GM18502 (cell line): ENCODE results near the gene LGALSL.
A peak's percentile ranks its signal among the peaks of the same experiment; 100 is the strongest.

Experiments used
- ATAC-seq: cut with Tn5 transposase; IDR thresholded peaks from one replicate; pipeline ENCODE4 v1.9.1; 2021; ENCODE audit warnings: mild to moderate bottlenecking; ENCODE audit not compliant: unreplicated experiment, poor library complexity

LGALSL gene

DNA sequence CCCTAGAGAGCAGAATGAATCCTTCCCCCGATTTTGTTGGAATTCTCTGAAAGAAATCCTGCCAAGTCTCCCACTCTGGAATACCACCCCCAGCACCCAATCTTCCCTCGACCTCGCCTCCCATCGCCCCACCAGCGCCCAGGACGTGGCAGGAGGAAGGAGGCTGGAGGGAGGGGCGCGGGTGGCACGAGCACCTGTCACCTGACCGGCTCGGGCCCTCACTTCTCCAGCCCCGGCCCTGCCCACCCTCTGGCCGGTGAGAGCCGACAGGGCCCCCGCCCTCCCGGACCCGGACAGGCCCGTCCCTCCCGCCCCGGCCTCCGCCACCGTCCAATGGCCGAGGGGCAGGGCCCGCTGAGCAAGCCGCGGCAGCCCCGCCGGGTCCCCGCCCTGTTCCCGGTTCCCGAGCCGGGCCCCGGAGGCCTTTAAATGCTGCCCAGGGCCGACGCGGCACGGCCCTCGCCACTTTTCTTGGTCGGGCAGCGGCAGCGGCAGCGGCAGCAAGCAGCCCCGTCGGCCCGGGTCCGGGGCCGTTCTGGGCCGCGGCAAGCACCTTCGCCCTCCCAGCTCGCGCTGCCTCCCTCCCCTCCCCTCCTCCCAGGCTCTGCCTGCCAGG lies at the start of gene LGALSL:
Gene LGALSL (plus strand): TSS at position 393 of the 616 bp plus-strand sequence. CDS start 384 bp downstream, outside the sequence.
- ATAC-seq: peak; percentile 72

- ATAC-seq: no peak
Measured at GRCh38 chr2:64404743-64405142, 49.2 kb upstream of the LGALSL start.

- no peak for ATAC-seq
Measured at GRCh38 chr2:64405581-64406406, 48.2 kb upstream of the LGALSL start.

DNA sequence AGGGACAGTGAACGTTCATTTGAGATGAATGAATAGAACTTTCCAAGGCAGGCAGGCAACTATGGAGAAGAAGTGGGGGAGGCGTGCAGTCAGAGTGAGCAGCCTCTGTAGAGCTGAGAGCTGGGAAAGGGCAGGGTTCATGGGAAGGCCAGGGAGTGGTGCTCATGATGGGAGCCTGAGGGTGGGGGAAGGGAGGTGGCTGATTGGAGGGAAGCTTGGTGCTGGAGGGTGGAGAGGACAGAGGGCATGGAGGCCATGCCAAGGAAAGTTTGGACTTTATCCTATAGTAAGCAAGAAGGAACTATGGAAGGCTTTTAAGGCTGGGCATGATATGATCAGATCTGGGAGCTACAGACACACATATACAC lies 47.6 kb upstream of the LGALSL start:
- ATAC-seq: no peak

GRCh38 chr2:64408031-64408430 lies 45.9 kb upstream of the LGALSL start:
- no peak for ATAC-seq

DNA sequence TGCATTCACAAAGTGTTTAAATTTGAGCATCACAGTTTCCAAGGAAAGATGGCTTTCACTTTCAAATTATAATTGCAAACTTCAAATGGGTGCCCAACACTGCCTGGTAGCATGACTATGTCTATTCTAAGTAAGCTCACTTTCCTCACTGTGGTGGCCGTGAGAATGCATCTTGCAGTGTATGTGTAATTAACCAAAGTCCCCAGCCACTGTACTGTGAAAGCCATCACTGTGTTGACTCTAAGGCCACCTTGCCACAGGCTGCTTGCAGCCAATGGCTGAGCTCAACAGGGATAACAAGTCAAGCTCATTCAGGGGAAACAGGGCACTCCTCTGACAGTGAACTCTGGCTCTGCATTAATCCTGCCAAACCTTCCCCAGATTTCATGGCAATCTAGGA lies 43.3 kb upstream of the LGALSL start:
- ATAC-seq: no peak

- no peak for ATAC-seq
Measured at GRCh38 chr2:64412671-64413070, 41.3 kb upstream of the LGALSL start.

GRCh38 chr2:64414736-64415435 lies 39.1 kb upstream of the LGALSL start:
- no peak for ATAC-seq

GRCh38 chr2:64417624-64418023 lies 36.3 kb upstream of the LGALSL start:
- ATAC-seq: no peak

GRCh38 chr2:64419596-64420165 lies 34.3 kb upstream of the LGALSL start:
- ATAC-seq: no peak

- no peak for ATAC-seq
Measured at GRCh38 chr2:64420677-64421076, 33.3 kb upstream of the LGALSL start.

- no peak for ATAC-seq
Measured at GRCh38 chr2:64421201-64421600, 32.8 kb upstream of the LGALSL start.

DNA sequence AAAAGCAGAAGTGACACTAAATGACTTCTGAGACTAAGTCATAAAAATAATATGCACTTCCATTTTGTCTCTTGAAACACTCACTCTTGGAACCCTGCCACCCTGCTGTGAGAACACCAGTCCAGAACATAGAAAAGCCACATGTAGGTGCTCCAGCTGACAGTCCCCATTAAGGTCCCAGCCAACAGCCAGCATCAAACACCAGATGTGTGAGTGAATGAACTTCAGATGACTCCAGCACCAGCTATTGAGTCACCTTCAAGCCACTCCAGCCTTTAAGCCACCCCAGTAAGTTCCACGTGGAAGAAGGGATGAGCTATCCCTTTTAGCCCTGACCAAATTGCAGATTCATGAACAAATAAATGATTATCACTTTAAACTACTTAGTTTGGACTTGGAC lies 31.5 kb upstream of the LGALSL start:
- no peak for ATAC-seq

DNA sequence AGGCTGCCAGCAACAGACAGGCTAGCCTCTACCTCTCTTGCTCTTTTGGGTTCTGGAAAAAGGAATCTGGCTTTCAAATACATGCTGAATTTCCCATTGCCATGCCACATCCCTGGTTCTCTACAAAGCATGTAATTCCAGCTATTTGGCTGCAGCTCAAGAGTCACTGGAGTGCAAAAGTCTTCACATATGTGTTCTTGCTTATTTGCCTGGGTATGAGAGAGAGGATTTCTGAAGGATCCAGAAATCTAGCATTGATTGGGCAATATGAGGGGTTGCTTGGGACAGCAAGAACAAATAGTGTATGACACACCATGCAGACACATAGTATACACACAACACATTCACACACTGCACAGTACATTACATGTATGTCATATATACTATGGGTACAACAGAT lies 30.7 kb upstream of the LGALSL start:
- no peak for ATAC-seq

DNA sequence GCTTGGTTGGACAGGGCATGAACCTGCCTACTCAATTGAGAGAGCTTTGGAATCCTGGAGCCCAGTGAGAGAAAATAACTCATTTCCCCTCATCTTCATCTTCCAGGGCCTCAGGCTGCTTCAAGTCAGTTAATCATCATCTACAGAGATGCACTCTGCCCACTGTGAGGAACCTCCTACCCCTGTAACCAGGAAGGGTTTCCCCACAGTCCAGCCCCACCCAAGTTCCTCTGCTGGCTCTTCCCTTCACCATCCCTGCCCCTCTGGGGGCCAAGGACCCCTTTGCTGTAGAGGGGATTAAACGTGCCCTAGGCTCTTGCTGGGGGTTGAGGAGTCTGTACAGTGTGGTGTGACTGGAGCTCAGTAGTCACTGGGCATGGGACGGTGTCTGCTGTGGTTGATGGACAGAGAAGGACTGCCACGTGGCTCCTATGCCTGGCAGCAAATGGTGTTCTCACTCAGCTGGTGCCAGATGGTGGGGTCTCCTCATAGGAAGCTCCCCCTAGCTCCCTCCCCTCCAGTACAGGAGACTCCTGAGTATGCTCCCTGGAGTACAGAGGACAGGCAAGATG lies 29.5 kb upstream of the LGALSL start:
- no peak for ATAC-seq

DNA sequence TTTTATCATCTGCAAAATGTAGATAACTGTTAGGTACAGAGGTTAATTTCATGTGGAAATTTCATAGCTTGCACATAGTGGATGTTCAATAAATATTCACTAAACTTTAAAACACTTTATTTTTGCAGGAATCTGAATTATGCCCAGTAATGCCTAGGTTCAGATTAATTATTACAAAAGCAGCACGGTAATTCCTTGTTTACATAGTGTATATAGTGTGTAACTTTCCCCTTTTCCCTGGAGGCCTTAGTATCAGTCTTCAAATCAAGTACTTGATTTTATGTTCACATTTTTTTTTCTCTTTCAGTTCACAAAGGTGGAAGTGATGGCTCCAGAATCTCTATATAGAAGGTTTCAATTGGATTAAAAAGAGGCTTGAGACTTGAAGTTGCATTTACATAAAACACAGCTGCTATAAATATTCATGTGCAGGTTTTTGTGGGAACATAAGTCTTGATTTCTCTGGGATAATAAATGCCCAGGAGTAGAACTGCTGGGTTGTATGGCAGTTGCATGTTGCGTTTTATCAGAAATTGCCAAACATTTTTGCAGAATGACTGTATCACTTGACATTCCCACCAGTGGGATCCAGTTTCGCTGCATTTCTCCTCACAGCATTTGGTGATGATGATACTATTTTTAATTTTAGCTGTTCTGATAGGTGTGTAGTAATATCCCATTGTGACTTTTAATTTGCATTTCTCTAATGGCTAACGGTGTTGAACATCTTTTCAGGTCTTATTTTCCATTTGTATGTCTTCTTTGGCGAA lies 27.6 kb upstream of the LGALSL start:
- no peak for ATAC-seq

GRCh38 chr2:64434039-64434657 lies 19.8 kb upstream of the LGALSL start:
- no peak for ATAC-seq

DNA sequence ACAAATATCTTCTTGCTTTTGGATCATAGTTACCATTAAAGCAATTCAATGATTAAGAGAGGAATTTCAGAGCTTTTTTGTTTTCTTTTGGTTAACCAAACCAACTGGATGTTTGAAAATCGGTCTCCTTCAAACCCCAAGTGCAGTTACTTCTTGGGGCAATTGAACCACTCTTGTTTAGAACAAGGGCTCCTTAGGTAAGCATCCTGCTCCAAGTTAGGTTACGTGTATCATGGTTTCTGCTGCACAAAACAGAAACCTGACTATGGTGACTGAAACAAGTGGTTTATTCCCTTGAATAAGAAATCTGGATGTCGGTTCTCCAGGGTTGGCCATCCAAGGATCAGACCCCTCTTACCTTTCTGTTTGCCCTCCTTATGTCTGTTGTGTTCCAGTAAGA lies 16.1 kb upstream of the LGALSL start:
- no peak for ATAC-seq

- no peak for ATAC-seq
Measured at GRCh38 chr2:64439194-64439593, 14.8 kb upstream of the LGALSL start.

- no peak for ATAC-seq
Measured at GRCh38 chr2:64440843-64441242, 13.1 kb upstream of the LGALSL start.
